Skin epidermis (tissue), 12 donors: ENCODE results near the gene ADGRB2.

ENCODE experiments used
- H3K27ac ChIP-seq, 21 experiments: fragments of 200-600 bp; sonication (generic) in 11 of 21; one replicate each; pipeline ENCODE4 v1.5.0; 2020; ENCODE audit warnings: mild to moderate bottlenecking in 3 of 21, inconsistent platforms in 2 of 21, moderate library complexity in 2 of 21
- H3K4me3 ChIP-seq, 7 experiments: fragments of 200-600 bp; sonication (generic) in 2 of 7; one replicate each; pipeline ENCODE4 v1.5.0; 2020; ENCODE audit warnings: inconsistent platforms in 2 of 7, mild to moderate bottlenecking in 2 of 7, moderate library complexity in 1 of 7

The ADGRB2 gene

GRCh38 chr1:31795801-31796621, 31.9 kb upstream of the ADGRB2 start:
- Histone ChIP-seq H3K4me3 (no peak overlapping the region), H3K27ac (no peak overlapping the region)

GRCh38 chr1:31795096-31795675, 31.0 kb upstream of the ADGRB2 start:
- Histone ChIP-seq H3K4me3 (no peak overlapping the region), H3K27ac (no peak overlapping the region)

GRCh38 chr1:31793586-31794285, 29.6 kb upstream of the ADGRB2 start:
- Histone ChIP-seq H3K4me3 (no peak overlapping the region), H3K27ac (no peak overlapping the region)

- Histone ChIP-seq H3K27ac (no peak overlapping the region), H3K4me3 (no peak overlapping the region)
Observed at GRCh38 chr1:31793086-31793485, 28.9 kb upstream of the ADGRB2 start.

GRCh38 chr1:31792541-31792940, 28.4 kb upstream of the ADGRB2 start:
- no peak overlapping the region for H3K27ac ChIP-seq
- H3K4me3 ChIP-seq, result no peak overlapping the region

- Histone ChIP-seq H3K4me3 (no peak overlapping the region), H3K27ac (no peak overlapping the region)
Observed at GRCh38 chr1:31792116-31792515, 28.0 kb upstream of the ADGRB2 start.

GRCh38 chr1:31791131-31791858, 27.2 kb upstream of the ADGRB2 start:
- Histone ChIP-seq H3K4me3 (no peak overlapping the region), H3K27ac (no peak overlapping the region)

- H3K27ac ChIP-seq, result no peak overlapping the region
Observed at GRCh38 chr1:31790641-31791091, 26.5 kb upstream of the ADGRB2 start.

GRCh38 chr1:31790140-31790539, 26.0 kb upstream of the ADGRB2 start:
- no peak overlapping the region for H3K4me3 ChIP-seq
- no peak overlapping the region for H3K27ac ChIP-seq

More at GRCh38 chr1:31790641-31791091, 26.5 kb upstream of the ADGRB2 start:
- H3K4me3 ChIP-seq, result no peak overlapping the region

- Histone ChIP-seq H3K27ac (peak overlapping the region in 17 of 21 experiments; percentile 71 to 94 (median 89)), H3K4me3 (peak overlapping the region; percentile 39 to 62 (median 56))
Observed at GRCh38 chr1:31789259-31790065, 25.3 kb upstream of the ADGRB2 start.

GRCh38 chr1:31788825-31789256, 24.7 kb upstream of the ADGRB2 start:
- Histone ChIP-seq H3K27ac (peak overlapping the region in 20 of 21 experiments; percentile 62 to 94 (median 88)), H3K4me3 (peak overlapping the region; percentile 39 to 62 (median 56))

- peak overlapping the region; percentile 39 to 62 (median 56) for H3K4me3 ChIP-seq
- H3K27ac ChIP-seq, result peak overlapping the region; percentile 57 to 94 (median 87)
Observed at GRCh38 chr1:31788138-31788824, 24.1 kb upstream of the ADGRB2 start.

- Histone ChIP-seq H3K27ac (peak overlapping the region in 12 of 21 experiments; percentile 31 to 94 (median 88)), H3K4me3 (peak overlapping the region in 3 of 7 experiments; percentile 56 to 57 (median 56))
Observed at GRCh38 chr1:31787786-31788137, 23.6 kb upstream of the ADGRB2 start.

GRCh38 chr1:31787261-31787660, 23.1 kb upstream of the ADGRB2 start:
- Histone ChIP-seq H3K4me3 (no peak overlapping the region), H3K27ac (peak overlapping the region in 5 of 21 experiments; percentile 31 to 94 (median 87))

- no peak overlapping the region for H3K27ac ChIP-seq
- H3K4me3 ChIP-seq, result no peak overlapping the region
Observed at GRCh38 chr1:31786366-31787060, 22.4 kb upstream of the ADGRB2 start.

GRCh38 chr1:31785947-31786290, 21.8 kb upstream of the ADGRB2 start:
- Histone ChIP-seq H3K27ac (no peak overlapping the region), H3K4me3 (no peak overlapping the region)

- no peak overlapping the region for H3K4me3 ChIP-seq
- no peak overlapping the region for H3K27ac ChIP-seq
Observed at GRCh38 chr1:31785020-31785946, 21.1 kb upstream of the ADGRB2 start.
